ENCODE data around the gene AFF3. TPM values are rescaled to one million over a fixed set of nuclear protein-coding genes. Genes with fewer than 3 reads are reported as not detected.

AFF3 gene
- total RNA-seq, 4 donors from 2014 or later = 9.0 to 20.2 (median 14.5) TPM

DNA sequence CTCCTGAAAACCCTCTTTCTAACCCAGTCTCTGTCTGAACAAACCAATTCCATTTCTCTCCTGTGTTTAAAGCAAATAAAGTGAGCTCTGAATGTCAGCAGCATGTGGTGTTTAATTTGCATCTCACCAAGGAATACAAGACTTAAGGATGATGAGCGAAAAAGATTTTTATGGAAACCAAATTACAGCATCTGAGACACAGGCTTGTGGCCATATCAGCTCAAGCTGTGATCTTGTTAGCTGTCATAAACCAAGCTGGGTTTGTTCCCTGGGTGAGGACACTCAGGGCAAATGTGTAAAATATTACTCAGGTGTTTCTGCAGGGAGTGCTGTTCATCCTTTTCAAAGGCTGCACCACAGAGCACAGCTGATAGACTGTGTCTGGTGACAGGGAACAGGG lies 523.2 kb downstream of the AFF3 start:
- Histone ChIP-seq H3K27me3 (no peaks in the 10 kb centered on the region), H3K27ac (no peak overlapping the region), H3K4me1 (peaks cover 0 to 16% (median 4%) of the 10 kb centered on the region in 4 donors), H3K4me3 (no peak overlapping the region), H3K9me3 (no peaks in the 10 kb centered on the region), H3K36me3 (no peaks in the 10 kb centered on the region)
- in situ Hi-C loops (cut with MboI; ENCODE audit: low pct_ligation_motif_present in 1 of 4, low pct_unique_long_range_greater_than_20kb in 1 of 4, low sequenced_read_pairs in 3 of 4) = no loop called here
- no peak for DNase-seq
- WGBS, 2 donors (ENCODE audit: low coverage in 1 of 2) = 96 to 100% methylated on average over 1 of the region's 1 CpG
- intact Hi-C loops (cut with DNase I; ENCODE audit: low total_unique reads) = no loop called here
- no peak for TF ChIP-seq EP300 (IDR thresholded peaks at IDR 0.05; ENCODE audit: low read depth)
- no peak for TF ChIP-seq CTCF (IDR thresholded peaks at IDR 0.05)
- TF ChIP-seq POLR2AphosphoS5 (IDR thresholded peaks at IDR 0.05) = no peak
- TF ChIP-seq POLR2A (IDR thresholded peaks at IDR 0.05) = no peak

DNA sequence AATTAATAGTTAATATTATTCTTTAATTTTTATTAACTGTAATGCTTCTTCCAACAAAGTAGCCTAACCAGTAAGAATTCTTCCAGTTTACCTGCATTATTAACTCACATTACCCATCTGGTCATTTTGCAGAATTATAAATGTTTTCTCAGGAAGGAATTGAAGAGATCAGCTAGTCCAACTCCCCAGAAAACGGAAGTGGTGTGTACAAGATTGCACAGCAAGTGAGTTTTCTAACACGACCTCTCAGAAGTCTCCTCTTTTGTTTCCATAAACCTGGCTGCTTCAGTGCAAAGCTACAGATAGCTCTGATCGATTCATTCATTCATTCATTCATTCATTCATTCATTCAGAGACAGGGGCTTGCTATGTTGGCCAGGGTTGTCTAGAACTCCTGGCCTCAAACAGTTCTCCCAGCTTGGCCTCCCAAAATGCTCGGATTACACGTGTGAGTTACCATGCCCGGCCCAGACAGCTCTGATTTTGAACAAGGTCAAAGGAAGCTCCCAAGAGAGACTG lies 523.8 kb downstream of the AFF3 start:
- TF ChIP-seq POLR2A (IDR thresholded peaks at IDR 0.05) = no peak
- TF ChIP-seq POLR2AphosphoS5 (IDR thresholded peaks at IDR 0.05) = no peak
- no peak for TF ChIP-seq EP300 (IDR thresholded peaks at IDR 0.05; ENCODE audit: low read depth)
- TF ChIP-seq CTCF (IDR thresholded peaks at IDR 0.05) = no peak
- in situ Hi-C loops (cut with MboI; ENCODE audit: low pct_ligation_motif_present in 1 of 4, low pct_unique_long_range_greater_than_20kb in 1 of 4, low sequenced_read_pairs in 3 of 4) = no loop called here
- 86 to 100% methylated on average over 1 to 6 of the region's 6 CpGs for WGBS, 2 donors (ENCODE audit: low coverage in 1 of 2)

DNA sequence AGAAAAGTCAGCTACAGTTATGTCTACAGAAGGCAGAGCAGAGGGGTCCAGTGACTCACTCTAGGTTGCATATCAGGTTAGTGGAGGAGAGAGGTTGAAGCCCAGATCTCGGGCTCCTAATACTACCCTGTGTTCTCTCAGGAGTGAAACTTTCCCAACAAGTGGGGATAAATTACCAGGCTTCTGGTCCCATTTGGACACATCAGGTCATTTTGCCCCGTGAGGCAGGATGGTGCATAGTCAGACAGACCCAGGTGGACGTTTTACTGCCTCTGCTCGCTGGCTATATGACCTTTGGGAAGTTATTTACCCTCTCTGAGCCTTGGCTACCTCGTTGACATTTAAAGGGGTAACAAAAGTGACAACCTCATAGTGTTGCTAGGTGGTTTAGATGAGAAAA lies 524.6 kb downstream of the AFF3 start:
- peaks cover 0 to 15% (median 4%) of the 10 kb centered on the region in 4 donors for H3K4me1 ChIP-seq
- WGBS, 2 donors (ENCODE audit: low coverage in 1 of 2) = 64% methylated on average over 5 of the region's 5 CpGs; no CpG with 5 or more reads in 1 of the 2 donors
- no peaks in the 10 kb centered on the region for H3K9me3 ChIP-seq
- TF ChIP-seq POLR2A (IDR thresholded peaks at IDR 0.05) (no peak), POLR2AphosphoS5 (IDR thresholded peaks at IDR 0.05) (no peak)
- H3K27ac ChIP-seq = no peak overlapping the region
- intact Hi-C loops (cut with DNase I; ENCODE audit: low total_unique reads) = no loop called here
- no peaks in the 10 kb centered on the region for H3K36me3 ChIP-seq
- in situ Hi-C loops (cut with MboI; ENCODE audit: low pct_ligation_motif_present in 1 of 4, low pct_unique_long_range_greater_than_20kb in 1 of 4, low sequenced_read_pairs in 3 of 4) = no loop called here
- no peaks in the 10 kb centered on the region for H3K27me3 ChIP-seq
- DNase-seq = no peak
- H3K4me3 ChIP-seq = no peak overlapping the region

More for the DNA sequence above, 523.8 kb downstream of the AFF3 start:
- no peak overlapping the region for H3K27ac ChIP-seq
- no peaks in the 10 kb centered on the region for H3K9me3 ChIP-seq
- H3K4me3 ChIP-seq = no peak overlapping the region
- H3K36me3 ChIP-seq = no peaks in the 10 kb centered on the region
- H3K27me3 ChIP-seq = no peaks in the 10 kb centered on the region
- H3K4me1 ChIP-seq = peaks cover 0 to 16% (median 4%) of the 10 kb centered on the region in 4 donors
- intact Hi-C loops (cut with DNase I; ENCODE audit: low total_unique reads) = no loop called here
- DNase-seq = no peak

DNA sequence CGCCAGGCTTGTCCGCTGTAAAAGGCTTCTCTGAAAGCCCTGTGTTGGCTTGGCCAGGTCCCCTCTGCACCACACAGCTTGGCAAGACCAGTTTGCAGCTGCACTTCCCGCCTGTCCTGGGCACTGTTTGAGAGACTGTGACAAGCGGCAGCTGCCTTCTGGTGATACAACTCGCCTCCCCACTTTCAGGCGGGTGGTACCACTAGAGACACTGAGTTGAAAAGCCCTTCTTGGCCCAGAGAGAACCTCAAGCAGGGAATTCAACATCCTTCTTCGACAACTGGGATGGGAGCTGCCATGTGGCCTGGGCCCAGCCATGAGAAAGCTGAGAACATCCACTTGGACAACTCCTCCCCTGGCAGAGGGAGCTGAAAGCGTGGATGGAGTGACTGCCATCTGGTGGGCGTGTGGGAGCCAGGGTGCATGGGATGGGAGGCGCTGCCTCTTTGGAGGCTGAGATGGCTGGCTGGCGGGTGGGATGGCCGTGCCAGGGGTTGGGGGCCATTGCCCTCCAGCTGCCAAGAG lies 527.1 kb downstream of the AFF3 start:
- in situ Hi-C loops (cut with MboI; ENCODE audit: low pct_ligation_motif_present in 1 of 4, low pct_unique_long_range_greater_than_20kb in 1 of 4, low sequenced_read_pairs in 3 of 4) = no loop called here
- intact Hi-C loops (cut with DNase I; ENCODE audit: low total_unique reads) = no loop called here
- H3K27me3 ChIP-seq = no peaks in the 10 kb centered on the region
- H3K4me1 ChIP-seq = no peaks in the 10 kb centered on the region
- no peak overlapping the region for H3K4me3 ChIP-seq
- H3K9me3 ChIP-seq = no peaks in the 10 kb centered on the region
- DNase-seq = no peak
- no peaks in the 10 kb centered on the region for H3K36me3 ChIP-seq
- WGBS, 2 donors (ENCODE audit: low coverage in 1 of 2) = 93 to 100% methylated on average over 3 to 12 of the region's 12 CpGs
- no peak for TF ChIP-seq POLR2A (IDR thresholded peaks at IDR 0.05)
- H3K27ac ChIP-seq = no peak overlapping the region

DNA sequence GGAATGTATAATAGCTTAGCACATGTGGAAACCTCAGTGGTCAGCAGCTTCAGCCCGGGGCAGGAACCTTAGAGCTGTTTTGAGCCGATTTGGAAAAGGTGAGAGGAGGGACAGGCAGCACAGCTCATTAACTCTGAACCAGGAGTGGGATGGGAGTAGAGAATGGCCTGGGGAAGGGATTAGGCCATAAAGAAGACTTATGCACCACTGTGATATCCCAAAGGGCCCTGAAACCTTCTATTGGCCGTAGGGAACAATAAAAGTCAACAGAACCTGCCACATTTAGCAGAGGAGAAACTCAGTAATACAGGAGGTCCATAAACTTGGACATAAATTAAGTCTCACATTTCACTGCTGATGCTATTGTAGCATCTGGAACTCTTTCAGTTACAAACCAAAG lies 528.4 kb downstream of the AFF3 start:
- no peak overlapping the region for H3K27ac ChIP-seq
- WGBS, 2 donors (ENCODE audit: low coverage in 1 of 2) = 49 to 50% methylated on average over 1 to 3 of the region's 3 CpGs
- no peaks in the 10 kb centered on the region for H3K9me3 ChIP-seq
- no peak for DNase-seq
- TF ChIP-seq POLR2AphosphoS5 (IDR thresholded peaks at IDR 0.05) (no peak), POLR2A (IDR thresholded peaks at IDR 0.05) (no peak), EP300 (IDR thresholded peaks at IDR 0.05; ENCODE audit: low read depth) (no peak), CTCF (IDR thresholded peaks at IDR 0.05) (no peak)
- in situ Hi-C loops (cut with MboI; ENCODE audit: low pct_ligation_motif_present in 1 of 4, low pct_unique_long_range_greater_than_20kb in 1 of 4, low sequenced_read_pairs in 3 of 4) = no loop called here
- intact Hi-C loops (cut with DNase I; ENCODE audit: low total_unique reads) = no loop called here
- H3K36me3 ChIP-seq = no peaks in the 10 kb centered on the region
- H3K4me3 ChIP-seq = no peak overlapping the region
- no peaks in the 10 kb centered on the region for H3K27me3 ChIP-seq
- H3K4me1 ChIP-seq = no peaks in the 10 kb centered on the region
